Inflammatory macrophage treated with lipopolysaccharide for 1 hour (primary cell): ENCODE data around the gene IL21.
"Not testable (repeated sequence)": the region's sequence is repeated elsewhere in the genome, so short reads cannot be mapped to it uniquely, and the experiment has no call there.

ENCODE experiments used
- DNase-seq, 2 donors: peaks; one replicate each; pipeline ENCODE4 v3.0.0-alpha.2; 2020 to 2022

IL21 gene

DNA sequence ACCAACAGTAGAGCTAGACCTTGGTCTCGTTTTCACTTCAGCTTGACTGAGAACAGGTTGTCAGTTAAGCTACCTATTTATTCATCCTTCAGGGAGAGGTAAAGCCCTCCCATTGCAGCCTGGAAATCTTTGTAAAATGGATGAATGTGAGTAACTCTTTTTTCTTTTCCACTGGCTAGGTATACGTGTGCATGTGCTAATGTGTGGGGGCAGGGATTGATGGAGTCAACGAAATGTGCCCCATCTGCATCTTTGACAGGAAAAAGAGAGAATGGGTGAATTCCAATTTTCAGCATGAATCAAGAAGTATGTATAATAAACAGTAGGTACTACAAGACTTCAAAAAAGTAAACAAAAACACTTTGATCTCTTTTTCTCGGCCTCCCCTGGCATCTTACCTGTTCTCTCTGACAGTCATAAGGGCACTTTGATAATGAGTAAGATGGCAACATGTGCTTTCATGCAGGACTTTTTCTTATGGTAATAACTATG, at the start of gene IL21:
Gene IL21 (minus strand): TSS at position 51 of the 492 bp plus-strand sequence. CDS start 55 bp downstream, outside the sequence.
- no peak for DNase-seq

DNA sequence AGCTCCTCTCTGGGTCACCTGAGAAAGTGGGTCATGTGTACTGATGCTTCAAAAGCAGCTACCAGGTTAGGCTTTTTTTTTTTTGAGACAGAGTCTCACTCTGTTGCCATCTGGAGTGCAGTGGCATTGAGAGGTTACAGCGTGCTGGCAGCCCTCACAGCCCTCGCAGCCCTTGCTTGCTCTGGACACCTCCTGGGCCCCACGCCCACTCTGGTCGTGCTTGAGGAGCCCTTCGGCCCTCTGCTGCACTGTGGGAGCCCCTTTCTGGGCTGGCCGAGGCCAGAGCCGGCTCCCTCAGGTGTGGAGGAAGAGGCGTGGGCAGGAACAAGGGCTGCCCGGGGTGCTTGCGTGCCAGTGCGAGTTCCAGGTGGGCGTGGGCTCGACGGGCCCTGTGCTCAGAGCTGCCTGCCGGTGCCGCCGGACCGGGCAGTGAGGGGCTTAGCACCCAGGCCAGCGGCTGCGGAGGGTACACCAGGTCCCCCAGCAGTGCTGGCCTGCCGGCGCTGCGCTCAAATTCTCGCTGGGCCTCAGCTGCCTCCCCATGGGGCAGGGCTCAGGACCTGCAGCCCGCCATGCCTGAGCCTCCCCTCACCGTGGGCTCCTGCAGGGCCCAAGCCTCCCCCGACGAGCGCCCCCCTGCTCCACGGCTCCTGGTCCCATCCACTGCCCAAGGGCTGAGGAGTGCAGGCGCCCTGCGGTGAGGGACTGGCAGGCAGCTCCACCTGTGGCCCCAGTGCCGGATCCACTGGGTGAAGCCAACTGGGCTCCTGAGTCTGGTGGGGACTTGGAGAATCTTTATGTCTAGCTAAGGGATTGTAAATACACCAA, 49.3 kb upstream of the IL21 start:
- no peak for DNase-seq

DNA sequence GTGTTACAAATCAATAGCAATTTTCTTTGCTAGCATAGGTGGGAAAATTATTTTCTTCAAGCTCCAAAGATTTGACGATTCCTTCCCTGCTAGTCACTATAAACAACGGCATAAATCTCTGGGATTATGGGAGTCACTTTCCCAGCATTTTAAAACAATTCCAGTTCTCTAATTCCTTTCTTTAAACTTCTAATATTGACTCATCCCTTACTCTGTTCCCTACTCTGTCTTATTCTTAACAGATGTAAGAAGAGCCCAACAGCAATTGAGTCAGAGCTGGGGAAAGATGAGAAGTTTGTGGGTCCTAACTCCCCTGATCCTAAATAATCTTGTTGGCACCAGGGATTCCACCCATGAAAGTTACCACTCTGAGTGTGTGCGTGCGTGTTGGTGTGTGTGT, 47.4 kb upstream of the IL21 start:
- DNase-seq: no peak

DNA sequence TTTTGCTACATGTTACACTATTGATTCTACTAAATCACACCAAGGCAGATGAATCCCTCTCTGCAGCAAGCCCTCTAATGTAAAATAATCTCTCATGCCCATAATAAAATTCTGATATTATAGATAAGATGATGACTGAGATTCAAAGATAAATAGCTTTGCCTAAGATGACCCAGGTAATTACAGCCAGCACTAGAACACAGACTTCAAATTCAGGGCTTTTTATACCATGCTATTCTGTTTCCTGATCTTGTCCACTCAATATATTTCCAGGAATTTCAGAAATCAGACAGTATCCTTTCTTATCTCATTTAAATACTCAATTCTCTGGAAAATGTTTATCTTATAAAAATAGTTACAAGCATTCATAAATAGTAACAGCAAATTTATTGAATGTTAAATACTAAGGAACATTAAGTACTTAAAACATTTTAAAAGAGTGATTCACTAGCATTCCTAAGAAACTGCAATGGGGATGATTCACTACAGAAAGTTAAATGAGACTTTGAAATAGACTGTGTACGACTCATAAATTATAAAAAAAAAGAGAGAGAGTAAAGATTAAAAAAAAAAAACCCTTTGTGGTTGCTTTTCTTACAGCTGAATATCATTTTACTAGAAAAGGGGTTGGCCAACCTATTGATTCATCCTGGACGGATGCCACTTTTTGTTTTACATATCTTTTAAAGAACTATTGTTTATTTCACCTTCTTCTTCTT, 45.8 kb upstream of the IL21 start:
- DNase-seq: no peak

DNA sequence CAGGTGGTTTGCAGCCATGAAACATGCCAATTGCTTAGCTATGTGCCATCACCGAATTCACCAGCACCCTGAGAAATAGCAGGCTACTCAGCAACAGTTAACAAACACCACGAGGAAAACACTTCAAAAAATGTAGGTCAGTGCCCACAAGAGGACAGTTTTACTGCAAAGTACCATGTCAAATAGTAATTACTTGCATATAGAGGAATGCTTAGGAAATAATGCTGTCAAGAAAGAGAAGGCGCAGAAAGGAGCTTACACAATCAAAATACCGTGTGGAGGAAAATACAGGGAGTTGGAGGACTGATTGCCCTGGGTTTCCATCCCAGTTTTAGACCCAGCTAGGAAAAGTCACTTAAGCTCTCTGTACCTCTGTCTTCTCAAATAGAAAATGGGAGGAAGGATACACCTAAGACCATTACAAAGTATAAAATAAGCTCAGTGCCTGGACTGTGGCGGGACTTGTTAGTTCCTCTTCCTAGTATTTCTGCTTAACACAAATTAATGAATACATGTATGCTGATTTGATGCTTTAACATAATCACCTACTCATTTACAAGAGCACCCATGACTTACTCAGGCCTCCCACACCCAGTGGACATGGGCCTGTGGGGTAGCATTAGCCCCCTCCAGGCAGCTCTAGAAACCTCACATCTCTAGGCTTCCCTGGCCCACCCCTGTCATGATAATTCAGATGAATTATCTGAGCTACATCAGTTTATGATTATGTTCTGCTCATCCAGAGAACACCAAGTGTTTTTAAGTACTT, 44.5 kb upstream of the IL21 start:
- DNase-seq: no peak

DNA sequence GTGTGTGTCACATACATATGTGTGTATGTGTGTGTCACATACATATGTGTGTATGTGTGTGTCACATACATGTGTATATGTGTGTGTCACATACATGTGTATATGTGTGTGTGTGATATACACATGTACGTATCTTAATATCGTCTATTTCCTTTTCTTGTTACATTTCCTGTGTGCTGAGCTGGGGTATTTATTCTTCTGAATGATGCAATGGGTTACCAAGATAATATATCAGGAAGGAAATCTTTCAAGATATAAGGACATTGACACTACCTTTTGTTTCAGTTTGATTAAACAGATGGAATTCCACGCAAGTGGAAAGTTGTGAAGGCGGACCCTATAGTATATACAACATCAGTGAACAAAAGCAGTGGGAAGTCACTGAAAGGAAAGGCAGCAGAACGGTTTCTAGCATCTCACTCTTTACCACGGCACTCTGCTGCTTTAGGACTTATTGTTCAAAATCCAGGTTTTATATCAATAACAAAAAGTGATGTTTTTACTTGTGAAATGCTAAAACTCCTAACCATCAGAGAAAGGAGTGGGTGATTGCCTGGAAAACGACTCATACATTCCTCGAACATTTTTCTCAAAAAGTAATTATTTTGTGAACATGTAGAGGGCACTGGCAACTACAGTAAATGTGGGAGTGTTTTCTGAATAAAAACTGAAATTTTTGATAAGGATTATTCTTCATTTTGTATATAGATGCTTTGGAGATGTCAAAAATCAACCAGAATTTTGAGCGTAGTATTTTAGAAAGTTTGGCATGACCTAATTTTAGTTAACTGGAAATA, 43.1 kb upstream of the IL21 start:
- no peak for DNase-seq

DNA sequence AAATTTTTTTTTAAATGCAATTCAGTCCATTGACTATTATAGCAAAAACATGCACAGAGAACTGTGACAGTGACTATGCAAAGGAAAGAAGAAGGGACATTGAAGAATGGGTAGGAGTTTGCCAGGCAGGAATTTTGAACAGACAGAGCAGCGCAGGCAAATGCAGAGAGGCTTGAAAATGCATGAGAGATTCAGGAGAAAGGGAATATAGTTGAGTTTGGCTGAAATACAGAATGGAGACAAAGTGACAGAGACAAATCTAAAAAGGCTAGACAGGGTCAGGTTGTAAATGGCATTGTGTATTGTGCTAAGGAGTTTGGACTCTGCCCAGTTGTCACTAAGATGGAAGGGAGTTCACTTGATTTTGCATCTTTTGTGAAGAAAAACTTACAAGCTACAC, 42.4 kb upstream of the IL21 start:
- no peak for DNase-seq

DNA sequence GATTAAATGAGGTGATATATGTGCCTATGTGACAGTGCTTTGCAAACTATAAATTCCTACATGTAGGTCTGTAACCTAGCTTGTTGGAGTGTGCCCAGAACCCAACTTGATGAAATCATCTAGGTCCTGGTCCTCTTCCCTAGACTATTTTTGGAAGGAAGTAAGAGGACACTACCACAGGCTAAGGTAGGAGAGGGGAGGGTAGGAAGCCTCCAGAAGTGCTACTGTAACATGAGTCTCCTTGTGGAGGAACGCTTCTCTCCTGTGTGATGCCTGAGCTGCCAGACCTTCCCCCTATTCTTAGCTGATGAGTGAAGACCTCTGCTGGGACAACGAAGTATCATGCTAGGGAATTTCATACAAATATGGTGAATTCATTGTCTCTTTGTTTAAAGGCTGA, 41.8 kb upstream of the IL21 start:
- DNase-seq: no peak

DNA sequence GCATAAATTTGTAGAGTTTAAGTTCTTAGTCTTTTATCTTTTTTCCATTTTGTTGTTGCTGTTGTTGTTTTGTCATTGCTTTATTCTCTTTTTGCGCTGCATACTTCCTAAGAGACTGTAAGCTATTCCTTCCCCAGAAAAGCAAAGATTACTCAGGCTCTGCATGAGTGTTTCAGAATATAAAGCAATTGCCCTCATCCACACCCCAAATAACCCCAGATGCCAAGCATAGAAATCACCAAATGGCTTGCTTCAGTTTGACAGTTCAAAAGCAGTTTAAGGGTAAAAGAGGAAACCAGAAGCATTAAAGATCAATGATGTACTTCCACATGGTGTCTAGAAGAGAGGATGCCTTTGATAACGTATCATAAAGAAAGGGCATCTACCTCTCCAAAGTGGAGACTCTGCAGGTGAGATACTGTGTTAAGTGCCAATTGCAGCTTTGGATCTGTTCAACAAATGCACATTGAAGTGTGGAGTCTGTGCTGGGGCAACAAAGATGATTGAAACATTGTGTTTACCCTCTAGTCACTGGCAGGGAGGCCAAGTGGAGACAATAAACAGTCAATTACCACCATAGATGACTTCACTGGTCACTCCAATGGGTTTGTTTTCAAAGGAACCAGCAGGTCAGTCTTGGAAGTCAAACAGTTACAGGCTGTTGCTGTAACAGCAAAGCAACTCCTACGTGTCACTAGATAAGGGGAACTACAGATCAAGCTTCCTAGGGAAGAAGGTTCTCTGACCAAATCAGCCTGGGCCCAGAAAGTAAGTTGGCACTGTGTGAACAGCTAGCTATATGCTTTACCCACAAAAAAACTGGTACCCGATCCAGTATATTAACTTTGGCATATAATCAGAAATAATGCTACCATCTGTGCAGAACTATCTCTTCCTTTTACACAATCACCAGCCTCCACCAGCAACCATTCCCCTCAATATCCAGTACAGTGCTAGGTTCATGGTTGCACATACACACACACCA, 40.6 kb upstream of the IL21 start:
- DNase-seq: peak; percentile 40

DNA sequence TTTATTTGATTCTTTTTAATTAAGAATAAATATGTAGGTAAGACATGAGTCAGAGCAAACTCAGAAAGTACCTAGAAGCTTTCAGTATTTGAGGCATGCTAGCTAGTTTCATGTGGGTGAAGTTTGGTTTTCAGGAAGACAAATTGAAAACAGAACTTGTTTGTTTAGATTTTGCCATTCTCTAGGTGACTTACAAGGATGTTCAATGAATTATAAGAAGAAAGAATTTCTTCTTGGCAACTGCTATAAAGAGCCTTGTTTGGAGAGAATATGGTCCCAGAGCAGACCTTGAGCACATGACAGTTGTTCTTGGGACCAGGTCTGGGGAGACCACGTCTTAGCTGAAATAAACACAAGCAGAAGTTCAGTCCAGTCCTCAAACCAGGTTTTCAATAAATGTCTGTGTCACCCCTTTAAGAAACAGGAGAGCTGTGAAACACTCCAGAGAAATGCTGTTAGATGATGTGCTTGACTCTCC, 38.0 kb upstream of the IL21 start:
- no peak for DNase-seq

DNA sequence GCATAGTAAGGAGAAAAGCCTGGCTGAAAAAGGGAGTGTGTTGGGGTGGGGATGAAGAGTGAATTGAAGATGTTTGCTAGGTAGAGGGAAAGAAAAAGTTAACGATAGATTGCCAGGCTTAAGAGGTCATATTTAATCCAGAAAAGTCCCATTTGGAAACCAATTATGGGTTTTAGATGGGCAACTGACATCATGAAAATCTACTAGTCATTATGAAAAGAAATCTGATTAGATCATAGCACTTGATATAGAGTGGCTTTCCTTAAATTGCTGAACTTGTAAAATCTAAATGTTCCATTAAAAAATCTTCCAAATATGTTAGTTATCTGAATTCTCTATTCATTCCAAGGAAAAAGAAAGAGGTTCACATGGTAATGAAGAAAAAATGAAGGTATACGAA, 37.5 kb upstream of the IL21 start:
- no peak for DNase-seq

DNA sequence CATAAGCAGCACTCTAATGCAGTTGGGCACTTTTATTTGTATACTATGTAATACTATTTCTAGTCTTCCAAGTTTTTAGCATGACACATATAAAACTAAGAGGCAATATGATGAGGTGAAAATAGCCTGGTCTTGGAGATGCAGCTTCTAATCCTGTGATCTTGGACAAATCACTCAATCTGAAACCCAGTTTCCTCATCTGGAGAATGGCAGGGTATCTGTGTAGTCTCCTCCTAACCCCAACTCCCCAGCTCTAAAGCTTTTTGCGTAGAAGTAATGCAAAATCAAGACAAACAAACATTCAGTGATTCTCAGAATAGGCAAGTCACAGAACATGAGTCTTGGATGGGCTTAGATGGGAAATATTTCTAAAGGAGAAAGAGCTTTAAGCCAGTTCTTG, 36.7 kb upstream of the IL21 start:
- DNase-seq: no peak

DNA sequence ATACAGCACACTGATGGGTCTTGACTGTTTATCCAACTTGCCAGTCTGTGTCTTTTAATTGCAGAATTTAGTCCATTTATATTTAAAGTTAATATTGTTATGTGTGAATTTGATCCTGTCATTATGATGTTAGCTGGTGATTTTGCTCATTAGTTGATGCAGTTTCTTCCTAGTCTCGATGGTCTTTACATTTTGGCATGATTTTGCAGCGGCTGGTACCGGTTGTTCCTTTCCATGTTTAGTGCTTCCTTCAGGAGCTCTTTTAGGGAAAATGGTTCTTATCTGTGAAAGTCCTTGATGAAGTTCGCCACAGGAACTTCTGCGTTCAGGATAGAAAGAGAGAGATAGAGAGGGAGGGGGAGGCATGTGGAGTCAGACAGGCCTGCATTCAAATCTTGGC, 35.7 kb upstream of the IL21 start:
- DNase-seq: not testable (repeated sequence)

DNA sequence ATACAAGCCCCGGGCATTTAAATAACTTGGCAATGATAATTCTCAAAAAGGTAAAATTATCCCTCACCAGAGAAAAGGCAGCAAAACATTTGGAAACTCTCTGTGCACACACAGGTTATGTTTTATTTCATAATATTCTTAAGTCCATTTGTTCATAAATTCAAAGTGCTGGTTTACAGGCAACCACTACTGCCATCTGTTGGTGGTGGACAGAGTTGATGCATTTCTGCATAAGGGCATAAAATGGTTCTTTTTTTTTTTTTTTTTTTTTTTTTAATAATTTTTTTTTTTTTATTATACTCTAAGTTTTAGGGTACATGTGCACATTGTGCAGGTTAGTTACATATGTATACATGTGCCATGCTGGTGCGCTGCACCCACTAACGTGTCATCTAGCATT, 31.5 kb upstream of the IL21 start:
- DNase-seq: peak; percentile 34 to 63

DNA sequence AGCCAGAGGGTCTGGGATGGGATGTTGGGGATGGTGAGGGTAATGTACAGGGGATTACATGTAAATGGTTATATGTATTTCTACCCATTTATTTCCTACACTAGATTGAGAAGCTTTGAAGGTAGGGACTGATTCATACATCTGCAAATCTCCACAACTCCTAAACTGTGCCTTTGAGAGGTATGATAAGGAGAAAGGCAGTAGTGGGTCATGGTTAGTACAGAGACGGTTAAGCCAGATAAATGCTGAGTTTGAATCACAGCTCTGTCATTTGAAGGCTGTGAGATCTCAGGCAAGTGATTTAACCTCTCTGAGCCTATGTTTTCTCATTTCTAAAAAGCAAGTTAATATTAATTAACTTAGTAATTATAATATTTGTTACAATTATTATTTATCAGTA, 29.3 kb upstream of the IL21 start:
- DNase-seq: no peak

DNA sequence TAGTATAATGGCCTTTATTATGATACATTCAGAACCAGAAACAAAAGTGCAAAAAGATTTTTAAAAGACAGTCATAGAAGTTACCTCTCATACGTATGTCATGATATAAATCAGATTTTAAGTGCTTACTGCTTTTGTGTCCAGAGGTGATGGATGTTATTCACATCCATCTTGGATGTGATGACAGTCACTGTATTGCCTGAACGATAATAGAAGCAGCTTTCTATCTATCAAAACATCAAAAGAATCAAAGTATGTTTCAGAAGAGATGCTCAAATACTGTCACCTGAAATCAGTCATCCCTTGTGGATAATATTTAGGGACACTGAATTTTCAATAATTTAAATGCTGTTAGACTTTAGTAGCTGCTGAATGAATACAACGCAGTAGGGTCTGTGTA, 26.8 kb upstream of the IL21 start:
- DNase-seq: no peak

DNA sequence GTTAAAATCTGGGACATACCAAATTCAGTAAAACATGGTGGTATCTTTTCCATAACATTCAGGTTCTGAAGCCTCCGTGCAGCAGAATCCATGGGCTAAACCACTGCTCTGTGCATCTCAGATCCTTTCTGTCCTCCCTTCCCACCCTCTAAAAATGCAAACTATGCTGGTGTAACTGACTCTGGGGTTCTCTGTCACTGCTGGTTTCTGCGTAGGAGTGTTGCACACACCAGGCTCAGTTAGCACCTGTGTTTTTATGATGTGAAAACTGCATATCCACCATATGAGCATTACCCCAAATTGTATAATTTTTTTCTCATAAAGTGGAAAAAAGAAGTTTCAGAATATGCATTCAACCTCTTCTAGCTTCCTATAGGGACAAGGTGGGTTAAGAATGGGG, 22.4 kb upstream of the IL21 start:
- DNase-seq: no peak

DNA sequence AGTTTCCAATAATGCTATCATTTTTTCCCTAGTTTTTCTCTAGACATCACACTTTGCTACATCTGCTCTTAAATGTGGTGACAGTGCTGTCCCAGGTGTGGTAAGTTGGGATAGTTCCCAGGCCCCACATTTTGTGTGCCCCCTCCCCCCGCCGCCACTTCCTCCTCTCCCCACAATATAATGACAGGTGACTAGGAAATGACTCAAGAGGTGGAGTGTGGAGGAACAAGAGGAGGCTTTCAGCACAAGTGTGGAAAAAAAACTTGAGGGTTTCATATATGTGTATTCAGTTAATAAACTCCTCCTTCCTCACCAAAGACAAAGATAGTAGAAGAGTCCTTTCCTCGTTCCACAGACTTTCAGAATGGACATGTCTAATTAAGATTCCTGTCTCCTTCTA, 18.3 kb upstream of the IL21 start:
- no peak for DNase-seq

DNA sequence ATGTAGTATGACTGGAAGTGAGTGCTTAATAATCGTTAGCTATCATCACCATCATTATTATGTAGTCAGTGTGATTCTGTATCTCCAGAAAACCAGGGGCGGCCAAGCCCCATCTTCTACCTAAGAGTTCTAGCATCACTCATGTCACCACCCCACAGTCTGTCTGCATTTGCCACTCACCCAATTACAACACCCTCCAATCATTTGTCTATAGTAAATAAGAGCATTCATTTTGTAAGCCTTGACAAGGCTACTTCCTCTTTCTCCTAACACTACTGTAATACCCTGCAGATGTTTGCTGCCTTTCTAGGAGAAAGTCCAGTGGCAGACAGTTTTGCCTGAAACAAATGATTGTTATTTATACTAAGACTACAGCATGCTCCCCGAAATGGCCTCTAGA, 15.8 kb upstream of the IL21 start:
- peak in 1 of 2 donors; percentile 3 for DNase-seq

DNA sequence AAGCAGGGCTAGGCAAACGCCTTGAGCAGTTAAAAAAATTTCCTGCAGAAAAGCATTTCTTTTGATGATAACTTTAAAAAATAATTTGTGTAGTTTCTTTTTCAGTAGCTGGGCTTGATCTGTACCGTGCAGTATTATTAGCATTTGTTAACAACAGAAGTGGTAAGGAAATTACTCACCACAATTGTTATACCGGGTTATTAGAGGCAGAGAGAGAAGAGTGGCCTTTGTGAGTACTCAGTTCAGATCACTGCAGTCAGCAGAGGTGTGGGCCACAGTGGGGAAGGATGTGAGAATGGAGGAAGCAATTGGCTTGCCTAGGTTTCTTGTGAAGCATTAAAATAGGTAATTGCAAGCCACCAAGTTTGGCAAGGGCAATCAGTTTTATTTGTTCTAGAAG, 14.3 kb upstream of the IL21 start:
- DNase-seq: no peak

DNA sequence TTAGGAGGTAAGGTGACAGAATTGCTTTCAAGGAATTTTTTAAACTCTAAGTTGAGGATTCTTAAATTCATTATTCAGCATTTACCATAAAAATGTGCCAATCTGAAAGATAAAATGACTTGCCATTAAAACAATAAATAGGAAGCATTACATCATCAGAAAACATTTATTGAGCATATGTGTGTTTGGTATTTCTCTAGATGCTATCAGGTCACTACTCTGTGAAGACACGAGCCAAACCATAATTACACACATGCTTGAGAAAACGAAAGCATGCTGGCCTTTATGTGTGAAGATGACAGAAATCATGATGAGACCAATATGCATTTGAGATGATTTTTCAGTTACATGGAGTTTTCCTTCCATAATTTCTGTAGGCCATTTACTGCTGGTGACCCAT, 12.3 kb upstream of the IL21 start:
- DNase-seq: no peak
